ENCODE data around the gene OSBPL3.

Gene OSBPL3

DNA sequence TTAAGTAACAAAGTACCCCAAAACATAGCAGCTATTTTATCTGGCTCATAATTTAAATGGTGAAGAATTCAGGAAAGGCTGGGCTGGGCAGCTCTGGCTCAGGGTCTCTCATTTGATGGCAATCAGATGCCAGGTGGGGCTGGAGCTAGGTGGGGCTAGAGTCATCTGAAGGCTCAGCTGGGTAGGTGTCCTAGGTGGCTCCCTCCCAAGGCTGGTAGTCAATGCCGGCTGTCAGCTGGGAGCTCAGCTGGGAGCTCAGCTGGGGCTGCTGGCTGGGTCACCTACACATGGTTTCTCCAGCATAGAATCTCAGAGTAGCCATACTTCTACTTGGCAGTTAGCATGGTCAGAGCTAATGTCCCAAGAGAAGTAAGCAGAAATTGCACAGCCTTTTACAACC, 34.1 kb downstream of the OSBPL3 start:
- no peak overlapping the region for H3K4me3 ChIP-seq (ENCODE audit: low read depth, low read length)
- TF ChIP-seq, protein P1, sequence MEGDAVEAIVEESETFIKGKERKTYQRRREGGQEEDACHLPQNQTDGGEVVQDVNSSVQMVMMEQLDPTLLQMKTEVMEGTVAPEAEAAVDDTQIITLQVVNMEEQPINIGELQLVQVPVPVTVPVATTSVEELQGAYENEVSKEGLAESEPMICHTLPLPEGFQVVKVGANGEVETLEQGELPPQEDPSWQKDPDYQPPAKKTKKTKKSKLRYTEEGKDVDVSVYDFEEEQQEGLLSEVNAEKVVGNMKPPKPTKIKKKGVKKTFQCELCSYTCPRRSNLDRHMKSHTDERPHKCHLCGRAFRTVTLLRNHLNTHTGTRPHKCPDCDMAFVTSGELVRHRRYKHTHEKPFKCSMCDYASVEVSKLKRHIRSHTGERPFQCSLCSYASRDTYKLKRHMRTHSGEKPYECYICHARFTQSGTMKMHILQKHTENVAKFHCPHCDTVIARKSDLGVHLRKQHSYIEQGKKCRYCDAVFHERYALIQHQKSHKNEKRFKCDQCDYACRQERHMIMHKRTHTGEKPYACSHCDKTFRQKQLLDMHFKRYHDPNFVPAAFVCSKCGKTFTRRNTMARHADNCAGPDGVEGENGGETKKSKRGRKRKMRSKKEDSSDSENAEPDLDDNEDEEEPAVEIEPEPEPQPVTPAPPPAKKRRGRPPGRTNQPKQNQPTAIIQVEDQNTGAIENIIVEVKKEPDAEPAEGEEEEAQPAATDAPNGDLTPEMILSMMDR (IDR thresholded peaks at IDR 0.05; ENCODE audit: borderline replicate concordance, insufficient read depth, low read depth, low read length) = no peak

DNA sequence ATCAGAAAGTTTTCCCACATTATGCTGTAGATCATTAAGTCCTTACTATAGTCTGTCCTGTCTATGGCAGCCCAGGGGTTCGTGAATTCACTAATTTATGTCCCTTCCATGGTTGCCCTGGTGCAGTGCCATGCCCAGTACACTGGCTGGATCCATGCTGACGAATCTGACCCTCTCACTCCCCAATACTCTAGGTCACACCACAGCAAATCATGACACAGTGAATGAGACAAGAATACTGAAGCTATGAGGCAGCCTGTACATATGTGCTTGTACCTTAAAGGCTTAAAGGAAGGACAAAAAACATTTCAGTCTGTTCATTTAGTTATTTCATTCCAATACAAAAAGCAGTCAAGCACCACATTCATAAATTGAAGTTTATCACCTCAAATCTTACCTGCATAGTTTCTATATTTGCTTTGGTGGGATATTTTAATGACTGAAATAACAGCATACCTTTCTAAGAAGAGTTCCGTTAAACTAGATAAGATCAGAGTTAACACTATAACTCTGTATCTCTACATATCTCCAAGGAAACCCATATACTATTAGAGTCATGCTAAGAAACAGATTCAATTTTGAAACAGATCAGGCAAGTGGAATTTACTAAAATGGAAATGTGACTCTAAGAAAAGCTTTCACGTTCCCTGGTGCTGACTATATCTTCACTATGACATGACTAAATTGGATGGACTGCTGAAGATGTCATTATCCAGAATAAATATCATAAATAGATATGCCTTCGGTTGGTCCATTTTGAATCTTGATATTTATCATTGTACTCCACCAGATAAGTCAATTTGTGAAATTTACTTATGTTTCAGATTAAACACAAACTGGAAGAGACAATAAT, 36.7 kb downstream of the OSBPL3 start:
- no peak overlapping the region for H3K4me3 ChIP-seq (ENCODE audit: low read depth, low read length)
- TF ChIP-seq, protein P1 (IDR thresholded peaks at IDR 0.05; ENCODE audit: borderline replicate concordance, insufficient read depth, low read depth, low read length) = no peak

DNA sequence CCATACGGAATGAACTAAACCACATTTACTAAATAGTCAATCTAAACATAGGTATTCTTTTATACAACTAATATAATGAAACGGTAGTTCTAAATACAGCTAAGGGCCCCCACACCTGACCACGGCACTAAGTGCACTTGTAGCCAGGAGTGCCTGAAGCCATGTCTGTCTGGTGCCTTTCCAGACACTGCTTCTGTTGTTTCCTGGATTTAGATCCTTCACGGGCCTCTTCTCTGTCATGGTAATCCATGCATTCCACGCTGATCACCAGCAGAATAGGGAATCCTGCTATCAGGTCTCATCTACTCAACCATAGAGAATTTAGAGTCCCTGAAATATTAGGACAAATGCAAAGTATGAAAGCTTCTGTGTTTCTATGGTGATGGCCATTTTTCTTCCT, 37.8 kb downstream of the OSBPL3 start:
- H3K4me3 ChIP-seq (ENCODE audit: low read depth, low read length) = no peak overlapping the region
- TF ChIP-seq, protein P1 (IDR thresholded peaks at IDR 0.05; ENCODE audit: borderline replicate concordance, insufficient read depth, low read depth, low read length) = no peak

DNA sequence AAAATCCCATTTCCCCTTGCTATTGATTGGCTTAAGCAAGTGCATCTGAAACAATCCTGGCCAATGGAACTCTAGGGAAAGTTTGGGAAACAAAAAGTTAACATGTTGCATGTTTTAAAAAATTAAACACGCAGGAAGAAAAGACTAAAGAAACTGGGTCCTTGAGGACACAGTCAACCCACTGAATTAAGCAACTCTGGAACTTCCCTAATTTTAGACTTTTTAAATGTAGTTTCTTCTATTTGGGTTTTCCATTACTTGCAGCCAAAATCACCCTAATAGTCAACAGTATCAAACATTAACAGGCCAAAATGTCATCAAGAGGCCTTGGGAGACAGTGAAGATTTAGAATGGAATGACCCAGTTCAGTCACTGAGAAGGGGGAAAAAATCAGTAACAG, 40.6 kb downstream of the OSBPL3 start:
- H3K4me3 ChIP-seq (ENCODE audit: low read depth, low read length) = no peak overlapping the region
- TF ChIP-seq, protein P1 (IDR thresholded peaks at IDR 0.05; ENCODE audit: borderline replicate concordance, insufficient read depth, low read depth, low read length) = no peak

DNA sequence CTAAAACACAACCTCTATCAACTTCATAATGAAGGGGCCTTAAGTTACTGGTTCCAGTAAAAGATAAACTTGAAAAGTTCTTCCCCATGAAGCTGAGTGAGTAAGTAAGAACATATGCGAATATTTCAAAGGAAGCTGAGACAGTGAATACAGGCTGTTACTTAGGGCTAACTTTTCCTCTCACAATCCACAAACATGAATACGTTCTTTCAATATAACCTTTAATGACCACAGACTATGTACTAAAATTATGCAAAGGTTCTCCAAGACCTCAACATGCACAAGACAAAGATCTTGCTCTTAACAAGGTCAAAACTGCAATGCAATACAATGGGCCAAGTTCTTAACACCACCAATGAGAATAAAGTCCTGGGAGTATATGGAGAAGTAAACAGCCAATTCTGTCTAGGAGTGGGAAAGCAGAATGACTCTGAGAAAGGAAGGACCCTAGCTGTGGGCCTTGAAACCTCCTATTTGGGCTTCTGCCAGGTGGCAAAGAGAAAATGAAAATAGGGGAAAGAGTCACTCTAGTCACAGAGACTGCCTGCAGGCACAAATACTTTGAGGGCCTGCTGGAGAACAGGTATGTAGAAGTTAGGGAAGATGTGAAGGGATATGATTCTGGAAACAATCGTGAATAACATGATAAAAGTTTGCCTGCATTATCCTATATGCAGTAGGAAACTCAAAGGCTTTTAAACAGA, 43.7 kb downstream of the OSBPL3 start:
- TF ChIP-seq, protein P1 (IDR thresholded peaks at IDR 0.05; ENCODE audit: borderline replicate concordance, insufficient read depth, low read depth, low read length) = no peak
- no peak overlapping the region for H3K4me3 ChIP-seq (ENCODE audit: low read depth, low read length)

DNA sequence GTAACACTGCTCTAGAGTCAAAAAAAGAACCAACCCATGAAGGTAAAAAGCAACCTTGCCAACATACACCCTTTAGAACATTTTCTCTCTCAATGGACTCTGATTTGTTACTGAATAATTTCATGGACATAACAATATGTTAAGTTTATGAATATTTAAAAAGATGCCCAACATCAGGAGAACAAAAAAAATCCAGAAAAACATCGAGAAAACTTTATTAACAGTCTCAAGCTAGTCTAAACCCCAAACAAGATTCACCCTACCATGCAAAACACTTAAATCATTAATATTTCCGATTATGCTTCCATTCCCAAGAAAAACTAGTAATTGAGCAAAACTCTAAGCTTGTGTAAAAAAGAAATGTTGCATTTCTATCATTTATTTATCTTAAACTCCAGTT, 46.7 kb downstream of the OSBPL3 start:
- no peak overlapping the region for H3K4me3 ChIP-seq (ENCODE audit: low read depth, low read length)
- TF ChIP-seq, protein P1 (IDR thresholded peaks at IDR 0.05; ENCODE audit: borderline replicate concordance, insufficient read depth, low read depth, low read length) = no peak
